MCF 10A (cell line): ENCODE measurements around the gene RHCG. TPM values are rescaled to one million over a fixed set of nuclear protein-coding genes. Genes with fewer than 3 reads are reported as not detected.
"Not testable (repeated sequence)": the region's sequence is repeated elsewhere in the genome, so short reads cannot be mapped to it uniquely, and the experiment has no call there.

Experiments used
- BruUV-seq: library from RNA; stranded (reverse); fragments of 400-500 nt; replicated peaks from 2 replicates; lab custom pipeline; 2021; lab: Mats Ljungman, UMichigan
- CTCF ChIA-PET: fragments of 300-600 bp; sonication (Branson Sonifier 250); formaldehyde crosslinking; extraction: SDS; loops from one replicate; lab custom pipeline; 2021; ENCODE audit warnings: antibody characterized with exemption, inconsistent platforms; lab: Yijun Ruan, JAX
- POLR2A ChIA-PET: fragments of 300-600, 350-650 bp; sonication (Branson Sonifier 250); formaldehyde crosslinking; extraction: SDS; loops from one replicate; lab custom pipeline; 2020; ENCODE audit warnings: antibody characterized with exemption, inconsistent platforms; lab: Yijun Ruan, JAX
- DNase-seq: peaks from one replicate; pipeline ENCODE4 v3.0.0-alpha.2; 2018; ENCODE audit not compliant: unreplicated experiment
- H3K27ac Mint-ChIP-seq: one replicate; pipeline ENCODE4 v1.8.0; 2022; ENCODE audit warnings: mild to moderate bottlenecking, low read depth, mixed read lengths; ENCODE audit not compliant: unreplicated experiment
- H3K27me3 Mint-ChIP-seq: one replicate; pipeline ENCODE4 v1.8.0; 2022; ENCODE audit warnings: mixed read lengths; ENCODE audit not compliant: insufficient read depth, unreplicated experiment
- H3K36me3 Mint-ChIP-seq: one replicate; pipeline ENCODE4 v1.8.0; 2022; ENCODE audit warnings: mild to moderate bottlenecking, moderate library complexity, mixed read lengths; ENCODE audit not compliant: insufficient read depth, unreplicated experiment
- H3K4me1 Mint-ChIP-seq: one replicate; pipeline ENCODE4 v1.8.0; 2022; ENCODE audit warnings: mixed read lengths; ENCODE audit not compliant: insufficient read depth, unreplicated experiment
- H3K4me3 Mint-ChIP-seq: one replicate; pipeline ENCODE4 v1.8.0; 2022; ENCODE audit warnings: mild to moderate bottlenecking, moderate library complexity, mixed read lengths; ENCODE audit not compliant: unreplicated experiment
- H3K9me3 Mint-ChIP-seq: one replicate; pipeline ENCODE4 v1.8.0; 2022; ENCODE audit warnings: mixed read lengths; ENCODE audit not compliant: unreplicated experiment
- CTCF ChIP-seq: fragments of 200-600 bp; IDR thresholded peaks from one replicate; pipeline ENCODE4 v1.8.0; 2022; ENCODE audit warnings: antibody characterized with exemption, mild to moderate bottlenecking; ENCODE audit not compliant: unreplicated experiment
- intact Hi-C: fragments of 100-400 bp; cut with micrococcal nuclease; formaldehyde crosslinking; loops from 2 replicates; pipeline ENCODE4 v1.14.1; 2022
- total RNA-seq: library from RNA; stranded (reverse); gene quantifications from 2 replicates; pipeline ENCODE4 v1.2.3, GENCODE V29; 2022

The RHCG gene
- total RNA-seq, 1 experiment from 2014 or later: not detected

GRCh38 chr15:89469426-89470096 lies 26.8 kb downstream of the RHCG start:
- CTCF ChIA-PET: interaction anchor here (0.6 to 5.2 kb wide), 4 partner anchors 51 to 124 kb away, joined by 3 to 76 read pairs (median 10); no protein-coding TSS in a partner anchor
- BruUV-seq: no TSS peak
- intact Hi-C loops: loop anchor here (5.0 kb wide), 1 partner anchor 37 kb away; no protein-coding TSS in a partner anchor
- Mint-ChIP-seq H3K4me3 (no peak overlapping the region), H3K27ac (no peak overlapping the region), H3K36me3 (peaks cover 4% of the 10 kb centered on the region), H3K27me3 (peaks cover 18% of the 10 kb centered on the region), H3K9me3 (no peaks in the 10 kb centered on the region), H3K4me1 (no peaks in the 10 kb centered on the region)
- DNase-seq: no peak
- TF ChIP-seq CTCF: no peak
- POLR2A ChIA-PET: no interaction called here

GRCh38 chr15:89468813-89469212 lies 27.6 kb downstream of the RHCG start:
- H3K36me3 Mint-ChIP-seq, H3K4me1 Mint-ChIP-seq, BruUV-seq, H3K27ac Mint-ChIP-seq, H3K4me3 Mint-ChIP-seq, POLR2A ChIA-PET, H3K9me3 Mint-ChIP-seq, intact Hi-C loops, DNase-seq: not testable (repeated sequence)
- peaks cover 11% of the 10 kb centered on the region for H3K27me3 Mint-ChIP-seq
- CTCF ChIA-PET: interaction anchor here (2.0 to 2.2 kb wide), 2 partner anchors 26 to 110 kb away, joined by 11 to 17 read pairs; no protein-coding TSS in a partner anchor

- BruUV-seq: no TSS peak
- ChIA-PET POLR2A (no interaction called here), CTCF (no interaction called here)
- H3K36me3 Mint-ChIP-seq: no peaks in the 10 kb centered on the region
- no peaks in the 10 kb centered on the region for H3K27me3 Mint-ChIP-seq
- no peaks in the 10 kb centered on the region for H3K9me3 Mint-ChIP-seq
- intact Hi-C loops: no loop called here
- no peaks in the 10 kb centered on the region for H3K4me1 Mint-ChIP-seq
- no peak overlapping the region for H3K4me3 Mint-ChIP-seq
- DNase-seq: no peak
- no peak overlapping the region for H3K27ac Mint-ChIP-seq
- no peak for TF ChIP-seq CTCF
Observed at GRCh38 chr15:89463113-89463512, 33.3 kb downstream of the RHCG start.

- Mint-ChIP-seq H3K27ac (no peak overlapping the region), H3K27me3 (no peaks in the 10 kb centered on the region), H3K9me3 (no peaks in the 10 kb centered on the region), H3K4me1 (no peaks in the 10 kb centered on the region), H3K36me3 (no peaks in the 10 kb centered on the region), H3K4me3 (no peak overlapping the region)
- no peak for TF ChIP-seq CTCF
- intact Hi-C loops: no loop called here
- ChIA-PET CTCF (interaction anchor here (0.7 to 1.4 kb wide), 3 partner anchors 11 to 104 kb away, joined by 3 to 4 read pairs (median 3); no protein-coding TSS in a partner anchor), POLR2A (no interaction called here)
- BruUV-seq: no TSS peak
- peak; percentile 57 for DNase-seq
Observed at GRCh38 chr15:89462198-89462912, 34.0 kb downstream of the RHCG start.
